ENCODE measurements around the gene RNASE11.

DNA sequence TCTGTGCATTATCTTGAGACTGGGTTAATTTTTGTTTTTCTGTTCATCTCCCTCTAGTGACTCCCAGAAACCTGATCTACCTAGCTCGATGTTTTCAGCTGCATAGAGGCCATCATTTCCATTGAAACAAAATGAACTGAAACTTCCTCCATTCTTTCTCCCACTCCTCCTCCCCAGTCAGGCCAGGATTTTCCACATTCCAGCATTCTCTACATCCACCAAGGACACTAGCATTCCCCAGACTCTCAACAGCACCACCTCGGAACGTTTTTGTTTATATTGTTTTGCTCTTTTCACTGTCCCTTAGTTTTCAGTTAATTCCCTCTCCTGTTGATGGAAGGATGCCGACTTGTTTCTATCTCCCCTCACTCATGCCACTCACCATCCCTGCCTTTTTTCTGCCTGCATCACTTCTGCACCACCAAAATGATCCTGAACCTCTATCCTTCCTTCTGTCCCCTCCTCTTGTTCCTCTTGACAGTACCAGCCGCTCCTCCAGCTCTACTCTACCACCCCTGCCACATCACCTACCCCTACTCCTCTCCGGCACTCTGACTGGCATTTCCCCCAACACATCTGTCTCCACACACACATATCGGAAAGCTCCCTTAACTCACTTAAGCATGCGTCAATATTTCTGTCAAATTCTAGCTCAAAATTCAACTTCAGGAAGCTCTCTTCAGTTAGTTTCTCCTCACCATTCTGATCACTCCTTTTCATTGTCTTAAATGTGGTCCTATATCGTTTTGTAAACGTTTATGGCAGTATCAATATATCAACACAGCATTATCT lies 40.5 kb upstream of the RNASE11 start:
- TF ChIP-seq, protein P1, sequence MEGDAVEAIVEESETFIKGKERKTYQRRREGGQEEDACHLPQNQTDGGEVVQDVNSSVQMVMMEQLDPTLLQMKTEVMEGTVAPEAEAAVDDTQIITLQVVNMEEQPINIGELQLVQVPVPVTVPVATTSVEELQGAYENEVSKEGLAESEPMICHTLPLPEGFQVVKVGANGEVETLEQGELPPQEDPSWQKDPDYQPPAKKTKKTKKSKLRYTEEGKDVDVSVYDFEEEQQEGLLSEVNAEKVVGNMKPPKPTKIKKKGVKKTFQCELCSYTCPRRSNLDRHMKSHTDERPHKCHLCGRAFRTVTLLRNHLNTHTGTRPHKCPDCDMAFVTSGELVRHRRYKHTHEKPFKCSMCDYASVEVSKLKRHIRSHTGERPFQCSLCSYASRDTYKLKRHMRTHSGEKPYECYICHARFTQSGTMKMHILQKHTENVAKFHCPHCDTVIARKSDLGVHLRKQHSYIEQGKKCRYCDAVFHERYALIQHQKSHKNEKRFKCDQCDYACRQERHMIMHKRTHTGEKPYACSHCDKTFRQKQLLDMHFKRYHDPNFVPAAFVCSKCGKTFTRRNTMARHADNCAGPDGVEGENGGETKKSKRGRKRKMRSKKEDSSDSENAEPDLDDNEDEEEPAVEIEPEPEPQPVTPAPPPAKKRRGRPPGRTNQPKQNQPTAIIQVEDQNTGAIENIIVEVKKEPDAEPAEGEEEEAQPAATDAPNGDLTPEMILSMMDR (IDR thresholded peaks at IDR 0.05): no peak
- TF ChIP-seq ZFX (IDR thresholded peaks at IDR 0.05; ENCODE audit: borderline replicate concordance): no peak
